Astrocyte (in vitro differentiated cells and primary cell): ENCODE results near the gene C11orf24. TPM values are rescaled to one million over a fixed set of nuclear protein-coding genes. Genes with fewer than 3 reads are reported as not detected.

Experiments used
- DNase-seq: peaks from one replicate; pipeline ENCODE4 v3.0.0-alpha.2; 2010; ENCODE audit warnings: low read depth
- FAIRE-seq: peaks from 2 replicates; lab custom pipeline; 2011; peaks lifted over from hg19 to GRCh38; lab: Jason Lieb, UNC
- H2AFZ ChIP-seq: 2 replicates; pipeline ENCODE4 v1.6.0; 2012; ENCODE audit warnings: low read depth, low read length, inconsistent platforms
- H3K27ac ChIP-seq: 2 replicates; pipeline ENCODE4 v1.5.1; 2011; ENCODE audit warnings: low read depth, low read length, inconsistent platforms
- H3K27me3 ChIP-seq: 2 replicates; pipeline ENCODE4 v1.6.0; 2011; ENCODE audit warnings: low read length, inconsistent platforms; ENCODE audit not compliant: insufficient read depth
- H3K36me3 ChIP-seq: 2 replicates; pipeline ENCODE4 v1.5.1; 2011; ENCODE audit warnings: low read length, inconsistent platforms; ENCODE audit not compliant: insufficient read depth
- H3K4me1 ChIP-seq: 2 replicates; pipeline ENCODE4 v1.5.1; 2011; ENCODE audit warnings: low read length, inconsistent platforms; ENCODE audit not compliant: insufficient read depth
- H3K4me2 ChIP-seq: 2 replicates; pipeline ENCODE4 v1.6.0; 2012; ENCODE audit warnings: low read length, inconsistent platforms
- H3K4me3 ChIP-seq: 2 replicates; pipeline ENCODE4 v1.5.1; 2011; ENCODE audit warnings: low read depth, mild to moderate bottlenecking, low read length, inconsistent platforms; ENCODE audit not compliant: insufficient read depth
- H3K79me2 ChIP-seq: 2 replicates; pipeline ENCODE4 v1.6.0; 2012; ENCODE audit warnings: mild to moderate bottlenecking, low read length, inconsistent platforms; ENCODE audit not compliant: insufficient read depth
- H3K9ac ChIP-seq: 2 replicates; pipeline ENCODE4 v1.6.0; 2012; ENCODE audit warnings: mild to moderate bottlenecking, low read length, inconsistent platforms
- H3K9me3 ChIP-seq: 2 replicates; pipeline ENCODE4 v1.5.1; 2012; ENCODE audit warnings: low read depth, mild to moderate bottlenecking, low read length, inconsistent platforms; ENCODE audit not compliant: insufficient read depth
- H4K20me1 ChIP-seq: 2 replicates; pipeline ENCODE4 v1.6.0; 2012; ENCODE audit warnings: low read length, inconsistent platforms; ENCODE audit not compliant: insufficient read depth
- H3K27ac Mint-ChIP-seq: one replicate; pipeline ENCODE4 v1.8.0; 2021; ENCODE audit warnings: mild to moderate bottlenecking, mixed read lengths; ENCODE audit not compliant: unreplicated experiment
- H3K27me3 Mint-ChIP-seq: one replicate; pipeline ENCODE4 v1.8.0; 2021; ENCODE audit warnings: low read depth, mixed read lengths; ENCODE audit not compliant: unreplicated experiment
- H3K36me3 Mint-ChIP-seq: one replicate; pipeline ENCODE4 v1.8.0; 2021; ENCODE audit warnings: low read depth, mixed read lengths; ENCODE audit not compliant: unreplicated experiment
- H3K4me1 Mint-ChIP-seq: one replicate; pipeline ENCODE4 v1.8.0; 2021; ENCODE audit warnings: low read depth, mixed read lengths; ENCODE audit not compliant: unreplicated experiment
- H3K4me3 Mint-ChIP-seq: one replicate; pipeline ENCODE4 v1.8.0; 2021; ENCODE audit warnings: mild to moderate bottlenecking, moderate library complexity, mixed read lengths; ENCODE audit not compliant: unreplicated experiment
- H3K9me3 Mint-ChIP-seq: one replicate; pipeline ENCODE4 v1.8.0; 2021; ENCODE audit warnings: mild to moderate bottlenecking, mixed read lengths; ENCODE audit not compliant: unreplicated experiment
- CTCF ChIP-seq: IDR thresholded peaks from 2 replicates; pipeline ENCODE4 v1.5.1; 2011; ENCODE audit warnings: low read depth, mild to moderate bottlenecking, inconsistent platforms, low read length, moderate library complexity; ENCODE audit not compliant: insufficient read depth
- EZH2 ChIP-seq: IDR thresholded peaks from 2 replicates; pipeline ENCODE4 v1.6.1; 2012; ENCODE audit warnings: mild to moderate bottlenecking, low read length, inconsistent platforms; ENCODE audit not compliant: insufficient read depth
- total RNA-seq: library from RNA; stranded (reverse); gene quantifications from 2 replicates; pipeline ENCODE4 v1.2.1, GENCODE V29; 2021

C11orf24 gene
- total RNA-seq, 1 donor from 2014 or later, result 79.8 TPM

GRCh38 chr11:68266121-68266891 is 5.5 kb downstream of the C11orf24 start:
- Histone ChIP-seq H3K9ac (no peak overlapping the region), H4K20me1 (peaks cover 91% of the 10 kb centered on the region), H3K4me1 (peaks cover 18% of the 10 kb centered on the region), H3K36me3 (peaks cover 27% of the 10 kb centered on the region), H3K27me3 (no peaks in the 10 kb centered on the region), H3K79me2 (peaks cover 66% of the 10 kb centered on the region), H3K27ac (no peak overlapping the region), H3K4me2 (no peak overlapping the region), H3K9me3 (no peaks in the 10 kb centered on the region), H2AFZ (no peak overlapping the region), H3K4me3 (no peak overlapping the region)
- FAIRE-seq (no peak), DNase-seq (no peak)
- Mint-ChIP-seq H3K4me3 (no peak overlapping the region), H3K27ac (no peak overlapping the region), H3K36me3 (peaks cover 40% of the 10 kb centered on the region), H3K9me3 (no peaks in the 10 kb centered on the region), H3K27me3 (no peaks in the 10 kb centered on the region), H3K4me1 (peaks cover 30% of the 10 kb centered on the region)
- TF ChIP-seq EZH2 (no peak), CTCF (no peak)

- H3K4me3 Mint-ChIP-seq, result no peak overlapping the region
- H3K4me3 ChIP-seq, result no peak overlapping the region
- H3K27me3 ChIP-seq, result no peaks in the 10 kb centered on the region
- H3K9me3 Mint-ChIP-seq, result no peaks in the 10 kb centered on the region
- DNase-seq, result no peak
- H3K4me1 Mint-ChIP-seq, result peaks cover 21% of the 10 kb centered on the region
- H3K27me3 Mint-ChIP-seq, result no peaks in the 10 kb centered on the region
- H3K27ac Mint-ChIP-seq, result no peak overlapping the region
- H3K27ac ChIP-seq, result no peak overlapping the region
- TF ChIP-seq CTCF (no peak), EZH2 (no peak)
- no peaks in the 10 kb centered on the region for H3K9me3 ChIP-seq
- H3K36me3 ChIP-seq, result peaks cover 27% of the 10 kb centered on the region
- no peak for FAIRE-seq
- peaks cover 43% of the 10 kb centered on the region for H3K36me3 Mint-ChIP-seq
- H2AFZ ChIP-seq, result no peak overlapping the region
- H3K79me2 ChIP-seq, result peaks cover 52% of the 10 kb centered on the region
- no peak overlapping the region for H3K9ac ChIP-seq
- peaks cover 93% of the 10 kb centered on the region for H4K20me1 ChIP-seq
- no peak overlapping the region for H3K4me2 ChIP-seq
- peaks cover 9% of the 10 kb centered on the region for H3K4me1 ChIP-seq
Measured at GRCh38 chr11:68264741-68265540, 6.8 kb downstream of the C11orf24 start.
